ENCODE measurements around the gene MAP2.
"Not testable (repeated sequence)": the region's sequence is repeated elsewhere in the genome, so short reads cannot be mapped to it uniquely, and the experiment has no call there.

The MAP2 gene

DNA sequence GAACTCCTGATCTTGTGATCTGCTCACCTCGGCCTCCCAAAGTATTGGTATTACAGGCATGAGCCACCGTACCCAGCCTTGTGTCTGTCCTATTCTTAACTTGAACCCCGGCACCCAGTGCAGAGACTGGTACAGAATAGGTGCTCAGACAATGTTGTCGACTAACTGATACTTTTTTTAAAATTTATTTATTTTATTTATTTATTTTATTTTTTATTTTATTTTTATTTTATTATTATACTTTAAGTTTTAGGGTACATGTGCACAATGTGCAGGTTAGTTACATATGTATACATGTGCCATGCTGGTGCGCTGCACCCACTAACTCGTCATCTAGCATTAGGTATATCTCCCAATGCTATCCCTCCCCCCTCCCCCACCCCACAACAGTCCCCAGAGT lies 174.4 kb downstream of the MAP2 start:
- DNase-seq = not testable (repeated sequence)

DNA sequence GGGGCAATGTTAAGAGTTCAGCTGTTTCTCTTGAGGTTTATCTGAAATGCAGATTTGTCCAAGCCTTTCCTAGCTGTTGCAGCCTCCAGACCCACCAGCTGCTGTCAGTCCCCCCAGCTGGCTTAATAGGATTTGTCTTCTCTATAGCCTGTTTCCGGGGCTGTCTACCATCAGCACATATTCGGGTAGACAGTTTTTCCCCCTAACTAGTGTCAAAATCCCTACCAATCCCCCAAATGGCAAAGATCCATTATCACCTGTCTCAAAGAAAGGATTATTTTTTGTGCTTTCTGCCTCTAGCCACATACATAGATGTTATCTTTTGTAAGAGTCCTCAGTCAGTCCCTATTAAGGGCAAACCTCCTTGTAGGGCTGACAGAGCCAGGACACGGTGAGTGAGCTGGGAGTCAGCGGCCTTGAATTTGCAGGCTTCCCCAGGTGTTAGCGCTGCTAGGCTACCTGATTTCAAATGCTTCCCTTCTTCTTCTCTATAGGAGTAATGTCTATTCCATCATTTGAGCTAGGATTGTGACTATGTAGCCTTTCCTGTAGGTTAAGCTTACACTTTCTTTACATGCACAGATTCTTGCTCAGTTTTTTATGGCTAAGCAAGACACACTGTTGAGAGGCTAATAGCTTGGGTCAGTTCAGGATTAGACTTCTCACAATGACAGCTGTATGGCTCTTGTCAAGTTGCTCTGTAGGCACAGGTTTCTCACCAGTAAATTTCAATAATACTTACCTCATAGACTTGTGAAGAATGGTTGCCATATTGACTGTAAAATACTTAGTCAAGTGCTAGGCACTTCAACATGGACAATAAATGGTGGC lies 176.7 kb downstream of the MAP2 start:
- DNase-seq = no peak

DNA sequence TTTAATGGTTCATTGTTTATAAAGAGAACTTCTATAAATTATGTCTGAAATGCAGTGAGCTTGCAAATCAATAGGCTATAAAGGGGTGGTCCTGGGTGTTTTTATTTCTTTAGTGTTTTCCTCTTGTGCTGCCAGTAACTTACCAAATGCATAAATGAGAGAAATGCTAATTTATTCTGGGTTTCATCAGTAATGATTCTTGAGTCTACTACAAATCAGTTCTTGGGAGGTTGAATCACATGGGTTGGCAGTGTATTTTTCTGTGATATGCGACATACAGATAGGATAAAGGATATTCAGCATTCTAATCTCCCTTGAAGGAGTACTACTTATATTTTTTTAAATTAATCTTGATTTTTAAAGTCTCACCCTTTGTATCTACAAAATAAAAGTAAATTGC lies 177.7 kb downstream of the MAP2 start:
- DNase-seq = no peak

DNA sequence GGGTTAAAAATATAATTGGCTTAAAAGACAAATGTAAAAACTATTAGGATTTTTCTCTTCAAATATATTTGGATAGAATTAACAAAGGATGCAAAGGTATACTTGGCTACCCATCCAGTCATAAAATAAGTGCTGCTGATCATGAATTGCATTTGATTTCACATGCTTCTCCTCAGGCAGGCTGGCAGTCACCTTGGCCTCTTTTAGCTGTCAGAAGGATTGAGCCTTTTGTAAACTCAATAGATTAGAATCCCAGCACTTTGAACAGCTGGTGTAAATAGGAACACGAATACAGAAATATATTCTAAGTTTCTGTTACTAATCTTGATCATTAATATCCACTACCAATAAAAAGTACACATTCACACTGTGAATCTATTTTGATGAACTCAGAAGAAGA lies 178.4 kb downstream of the MAP2 start:
- DNase-seq = no peak

DNA sequence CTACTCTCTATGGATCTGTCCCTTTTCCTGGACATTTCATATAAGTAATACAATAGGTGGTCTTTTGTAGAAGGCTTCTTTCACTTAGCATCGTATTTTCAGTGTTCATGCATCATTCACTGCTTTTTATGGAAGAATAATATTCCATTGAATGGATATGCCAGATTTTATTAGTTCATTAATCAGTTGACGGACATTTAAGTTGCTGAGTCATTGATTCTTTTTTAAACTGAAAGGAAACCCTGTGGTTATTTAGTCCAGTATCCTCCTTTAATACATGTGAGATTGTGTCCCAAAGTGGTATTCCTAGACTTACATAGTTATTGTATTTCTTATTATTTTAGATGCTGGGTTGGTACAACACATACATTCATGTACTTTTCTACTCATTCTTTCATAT lies 185.7 kb downstream of the MAP2 start:
- DNase-seq = no peak

DNA sequence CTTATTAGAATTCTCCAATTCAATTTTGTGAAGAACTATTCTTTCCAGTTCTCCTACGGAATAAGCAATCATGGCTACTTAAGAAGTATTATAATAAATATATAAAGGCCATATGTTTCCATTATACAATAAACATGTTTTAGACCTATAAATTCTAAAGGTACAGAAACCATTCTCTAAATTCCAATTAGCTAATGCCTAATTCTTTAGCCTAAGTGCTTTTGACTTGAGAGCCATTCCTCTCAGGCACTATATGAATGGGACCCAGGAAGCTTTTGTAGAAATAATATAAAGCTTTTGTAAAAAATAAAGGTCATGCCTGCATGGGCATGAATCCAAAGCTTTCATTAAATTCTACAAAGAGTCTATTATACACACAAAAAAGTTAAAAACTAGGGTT lies 186.8 kb downstream of the MAP2 start:
- no peak for DNase-seq

DNA sequence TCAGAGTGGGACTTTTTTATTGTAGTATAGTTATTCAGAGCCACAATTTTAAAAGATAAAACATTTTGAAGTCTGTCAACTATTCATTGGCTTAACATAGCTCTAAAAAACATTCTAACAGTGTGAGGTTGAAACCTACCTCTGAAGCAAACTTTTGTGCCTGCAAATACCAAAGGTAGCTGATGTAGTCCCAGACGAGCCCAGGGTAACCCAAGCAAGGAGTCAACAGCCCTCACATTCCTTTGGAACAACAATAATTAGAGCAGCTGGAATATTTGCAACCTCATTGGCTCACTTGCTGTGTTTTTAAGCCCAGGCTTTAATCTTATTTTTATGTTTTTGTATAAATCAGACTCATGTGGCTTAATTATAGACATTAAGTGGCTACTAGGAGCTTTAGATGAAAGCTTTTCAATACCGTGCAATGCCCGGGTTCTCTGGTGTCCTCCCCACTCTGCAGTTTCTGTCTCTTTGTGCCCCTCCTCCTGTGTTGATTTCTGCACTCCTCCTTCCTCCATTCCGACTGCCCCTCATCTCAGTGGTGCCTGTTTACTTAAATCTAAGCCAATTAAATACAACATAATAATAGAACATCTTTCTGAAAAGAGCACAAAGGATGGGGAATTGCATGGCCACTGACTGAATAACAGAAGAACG lies 189.9 kb downstream of the MAP2 start:
- DNase-seq = no peak

DNA sequence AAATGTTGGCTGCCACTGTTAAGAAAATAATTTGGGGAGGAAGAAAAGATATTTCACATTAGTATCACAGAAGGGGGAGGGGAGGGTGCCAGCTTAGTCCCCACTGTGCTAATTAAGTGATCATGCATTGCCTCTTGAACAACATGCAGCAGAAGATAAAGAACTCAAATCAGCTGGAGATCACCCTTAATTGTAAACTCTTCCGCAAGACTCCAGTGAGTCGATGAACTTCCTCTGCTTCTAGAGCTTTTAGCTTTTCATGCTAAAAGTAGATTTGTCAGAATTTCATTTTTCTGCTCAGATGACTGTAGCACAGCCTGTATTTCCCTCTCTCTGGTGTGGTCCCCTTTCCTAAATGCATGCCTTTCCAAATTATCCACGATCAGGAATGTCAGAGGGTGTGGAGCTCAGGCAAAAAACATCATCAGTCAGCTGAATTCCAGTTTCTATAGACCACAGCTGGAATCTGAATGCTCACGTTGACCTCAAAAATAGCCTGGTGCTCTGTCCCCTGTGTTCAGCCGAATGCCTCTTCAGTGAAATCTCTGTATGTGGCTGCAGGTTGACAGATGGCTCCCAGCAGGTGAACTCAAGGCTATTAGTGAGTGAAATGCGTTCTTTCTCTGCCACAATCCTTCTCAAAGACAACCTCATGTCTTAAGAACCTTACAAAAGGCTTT lies 191.0 kb downstream of the MAP2 start:
- no peak for DNase-seq

DNA sequence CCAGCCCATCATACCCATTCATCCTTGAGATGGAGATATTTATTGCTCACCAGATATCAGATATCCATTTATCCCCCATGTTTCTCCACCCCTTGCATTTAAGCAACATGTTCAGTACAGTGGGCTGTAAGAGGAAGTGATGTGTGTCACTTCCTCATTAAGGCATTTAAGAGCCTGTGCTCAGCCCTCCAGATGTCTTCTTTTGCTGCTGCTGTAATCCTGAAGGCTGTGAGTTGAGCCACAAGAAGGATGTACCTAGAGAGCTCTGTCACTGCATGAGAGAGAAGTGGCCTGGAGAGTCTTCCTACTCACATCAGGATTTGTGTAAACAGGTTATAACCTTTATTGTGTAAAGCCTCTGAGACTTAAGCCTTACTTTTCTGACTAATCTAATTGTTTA lies 195.9 kb downstream of the MAP2 start:
- DNase-seq = no peak

DNA sequence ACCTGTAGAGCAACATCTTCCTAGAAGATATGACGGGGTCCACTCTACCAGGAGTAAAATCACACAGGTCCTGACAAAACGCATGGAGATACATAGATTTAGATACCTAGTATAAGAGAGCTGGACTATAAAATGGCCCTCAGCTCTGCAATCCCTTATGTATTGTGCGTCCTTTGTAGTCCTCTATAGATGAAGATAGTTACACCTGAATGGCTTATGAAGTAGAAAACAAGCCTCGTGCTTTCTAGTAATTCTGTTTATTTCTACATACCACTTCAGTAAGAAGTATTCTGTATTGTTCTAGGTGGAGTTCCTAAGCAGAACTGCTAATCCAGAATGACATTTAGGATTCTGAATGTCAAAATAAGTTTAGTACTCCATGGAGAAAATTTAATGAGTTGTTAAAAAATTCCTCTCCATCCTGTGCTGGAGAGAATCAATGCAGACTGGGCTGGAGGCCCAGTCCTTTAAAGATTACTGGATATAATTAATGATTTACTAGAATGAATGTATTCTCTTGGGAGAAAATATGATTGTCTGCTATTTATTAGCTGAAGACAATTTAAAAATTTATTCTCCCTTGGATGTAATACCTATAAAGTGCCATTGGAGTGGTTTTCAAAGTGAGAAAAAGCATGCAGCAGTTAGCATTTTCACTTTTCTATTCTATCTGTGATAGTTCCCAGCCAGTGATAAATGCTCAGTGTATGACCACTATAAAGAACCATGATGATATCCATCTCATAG lies 200.5 kb downstream of the MAP2 start:
- no peak for DNase-seq

DNA sequence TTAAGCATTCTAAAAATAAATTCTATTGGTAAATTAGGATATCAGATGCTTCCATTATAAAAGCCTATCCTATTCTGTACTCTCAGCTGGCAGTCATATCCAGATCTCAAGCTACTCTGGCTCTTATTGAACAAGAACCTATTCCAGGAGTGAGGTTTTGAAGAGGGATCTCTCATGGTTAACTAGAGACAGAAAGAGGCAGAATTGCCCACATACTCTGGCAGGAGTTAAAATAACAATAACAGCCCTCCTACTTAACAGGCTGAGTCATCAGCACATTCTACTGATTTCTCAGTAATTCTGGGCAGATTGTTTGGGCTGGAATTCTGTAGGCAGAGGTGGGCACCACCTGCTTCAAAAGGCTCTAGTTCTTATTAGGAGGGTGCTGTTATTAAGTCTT lies 205.8 kb downstream of the MAP2 start:
- DNase-seq = no peak

DNA sequence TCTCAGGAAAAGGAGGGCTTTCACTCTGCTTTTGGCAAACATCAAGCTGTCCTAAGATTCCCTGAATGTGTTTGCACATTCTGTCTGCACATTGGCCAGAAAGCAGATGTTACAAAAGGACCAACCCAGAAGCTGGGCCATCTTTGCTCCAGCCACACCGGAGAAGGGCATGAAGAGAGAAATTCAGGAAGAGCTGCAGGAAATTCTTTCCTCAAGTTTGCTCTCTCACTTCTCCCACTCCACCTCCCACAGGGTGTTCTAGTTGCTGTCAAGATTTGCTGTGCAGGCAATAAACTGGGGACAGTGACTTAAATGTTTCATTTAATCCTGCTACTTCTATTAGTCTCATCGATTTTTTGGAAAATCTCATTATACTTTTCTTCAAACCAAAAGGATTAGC lies 210.1 kb downstream of the MAP2 start:
- DNase-seq = no peak

DNA sequence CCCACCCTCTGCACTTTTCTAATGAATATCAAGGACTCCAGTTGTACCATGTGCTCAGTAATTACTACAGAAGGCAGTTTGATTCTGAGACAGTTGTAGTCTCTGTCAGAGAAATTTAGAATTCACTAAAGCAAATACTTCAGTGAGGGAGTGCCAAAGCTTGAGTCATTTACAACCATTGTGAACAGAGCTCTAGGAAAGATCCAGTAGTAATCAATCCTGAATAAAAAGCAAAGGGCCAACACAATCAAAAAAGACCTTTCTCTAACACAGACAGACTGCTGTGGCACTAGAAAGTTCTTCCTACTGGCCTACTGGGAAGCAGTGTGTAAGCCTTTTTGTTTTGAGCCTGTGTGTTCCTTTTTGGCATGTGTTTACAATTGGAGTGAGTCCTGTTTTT lies 212.2 kb downstream of the MAP2 start:
- no peak for DNase-seq

DNA sequence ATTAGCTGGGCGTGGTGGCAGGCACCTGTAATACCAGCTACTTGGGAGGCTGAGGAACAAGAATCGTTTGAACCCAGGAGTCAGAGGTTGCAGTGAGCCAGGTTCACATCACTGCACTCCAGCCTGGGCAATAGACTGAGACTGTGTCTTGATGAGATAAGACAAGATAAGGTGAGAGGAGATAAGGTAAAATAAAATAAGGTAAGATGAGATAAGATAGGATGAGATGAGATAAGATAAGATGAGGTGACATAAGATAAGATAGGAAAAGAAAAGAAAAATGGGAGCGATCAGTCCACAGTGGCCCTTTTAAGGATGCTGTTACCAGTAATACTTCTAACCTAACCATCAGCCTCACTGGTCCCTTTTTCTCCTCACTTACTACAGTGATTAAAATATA lies 213.4 kb downstream of the MAP2 start:
- DNase-seq = no peak

DNA sequence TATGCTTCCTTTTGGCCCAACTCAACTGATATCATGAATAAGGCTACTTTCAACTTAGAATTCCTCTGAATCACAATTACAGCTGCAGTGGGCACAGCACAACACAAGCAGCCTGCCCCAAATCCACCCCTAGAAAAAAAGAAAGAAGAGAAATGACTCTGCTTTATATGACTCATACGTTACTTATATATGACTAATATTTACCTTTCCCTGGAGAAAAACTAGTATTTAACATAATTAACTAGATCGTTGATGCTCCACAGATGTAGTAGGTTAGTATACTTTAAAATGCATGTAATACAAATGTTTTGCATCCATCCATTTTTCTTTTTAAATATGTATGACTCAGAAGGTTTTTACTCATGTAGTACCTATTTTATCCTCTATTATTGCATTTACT lies 214.5 kb downstream of the MAP2 start:
- no peak for DNase-seq

DNA sequence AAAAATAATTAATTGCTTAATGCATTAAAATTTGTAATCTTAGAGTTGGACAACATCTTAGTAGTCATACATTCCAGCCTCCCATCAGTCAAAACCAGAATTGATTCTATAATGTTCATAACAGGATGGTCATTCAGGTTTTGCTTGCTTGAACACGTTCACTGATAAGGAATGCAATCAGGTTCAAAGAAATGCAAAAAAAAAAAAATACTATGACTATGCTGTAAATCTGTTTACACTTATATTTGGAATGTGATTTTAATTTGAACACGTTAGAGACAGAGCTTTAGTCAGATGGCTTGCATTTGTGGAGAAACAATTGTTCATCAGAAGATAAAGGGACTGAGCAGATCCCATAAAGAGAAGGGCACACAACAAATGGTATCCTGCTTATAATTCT lies 216.5 kb downstream of the MAP2 start:
- DNase-seq = no peak

DNA sequence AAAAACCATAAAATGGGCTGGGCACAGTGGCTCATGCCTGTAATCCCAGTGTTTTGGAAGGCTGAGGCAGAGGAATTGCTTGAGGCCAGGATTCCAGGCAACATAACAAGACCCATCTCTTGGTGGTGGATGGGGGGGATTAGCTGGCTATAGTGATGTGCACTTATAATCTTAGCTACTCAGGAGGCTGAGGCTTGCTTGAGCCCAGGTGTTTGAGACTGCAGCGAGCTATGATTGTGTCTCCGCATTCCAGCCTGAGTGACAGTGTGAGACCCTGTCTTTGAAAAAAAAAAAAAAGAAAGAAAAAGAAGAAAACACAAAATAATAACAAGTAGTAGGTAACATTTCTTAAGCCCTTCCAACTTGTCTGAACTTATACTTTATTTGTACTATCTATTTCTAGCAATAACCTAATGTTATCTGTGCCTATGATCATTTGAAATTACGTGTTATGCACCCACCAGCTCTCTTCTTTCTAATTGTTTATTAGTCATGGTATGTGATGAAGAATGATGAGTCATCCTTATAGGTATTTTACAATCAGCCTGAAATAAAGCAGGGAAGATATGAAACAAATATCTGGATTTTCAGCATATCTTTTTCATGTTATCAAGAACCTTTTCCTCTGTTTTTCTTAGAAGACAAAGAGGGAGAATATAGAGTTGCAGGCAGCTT lies 218.4 kb downstream of the MAP2 start:
- DNase-seq = no peak

DNA sequence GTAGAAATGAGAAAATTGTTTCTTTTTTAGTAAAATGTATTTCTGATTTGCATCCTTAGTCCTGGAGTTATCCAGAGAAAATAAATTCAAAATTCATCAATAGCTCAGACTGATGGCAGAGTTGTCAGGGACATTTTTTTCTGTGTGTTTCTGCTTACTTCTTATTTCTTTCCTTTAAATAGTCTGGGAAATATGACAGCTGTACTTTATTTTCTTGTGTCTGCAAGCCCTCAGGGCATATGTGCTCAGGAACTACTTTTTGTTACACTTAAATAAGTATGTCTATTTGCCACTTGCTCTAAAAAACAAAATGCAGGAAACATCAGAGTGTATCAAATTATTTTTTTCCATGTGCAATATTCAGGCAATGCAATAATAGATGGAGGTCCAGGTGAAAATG lies 221.0 kb downstream of the MAP2 start:
- DNase-seq = no peak

DNA sequence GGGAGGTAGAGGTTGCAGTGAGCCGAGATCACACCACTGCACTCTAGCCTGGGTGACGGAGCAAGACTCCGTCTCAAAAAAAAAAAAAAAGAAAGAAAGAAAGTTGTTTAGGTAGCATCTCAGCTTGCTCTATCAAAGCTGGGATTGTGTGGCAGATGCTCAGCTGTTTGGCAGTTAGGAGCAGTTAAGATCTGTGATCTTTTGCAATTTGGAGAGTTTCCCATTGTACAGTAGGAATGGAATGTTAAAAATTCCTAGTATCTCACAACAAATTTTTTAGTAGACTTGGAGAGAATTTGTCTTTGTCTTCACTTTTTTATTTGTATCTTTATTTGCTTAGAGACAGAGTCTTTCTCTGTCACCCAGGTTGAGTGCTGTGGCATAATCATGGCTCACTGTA lies 224.9 kb downstream of the MAP2 start:
- DNase-seq = no peak

DNA sequence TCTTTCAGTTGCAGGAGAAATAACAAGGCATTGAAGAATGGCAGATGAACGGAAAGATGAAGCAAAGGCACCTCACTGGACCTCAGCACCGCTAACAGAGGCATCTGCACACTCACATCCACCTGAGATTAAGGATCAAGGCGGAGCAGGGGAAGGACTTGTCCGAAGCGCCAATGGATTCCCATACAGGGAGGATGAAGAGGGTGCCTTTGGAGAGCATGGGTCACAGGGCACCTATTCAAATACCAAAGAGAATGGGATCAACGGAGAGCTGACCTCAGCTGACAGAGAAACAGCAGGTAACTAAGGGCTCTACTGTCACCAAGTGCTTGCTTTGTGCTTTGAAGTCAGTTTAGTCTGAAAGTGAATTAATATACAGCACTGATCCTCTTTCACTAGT lies 229.3 kb downstream of the MAP2 start:
- DNase-seq = no peak

DNA sequence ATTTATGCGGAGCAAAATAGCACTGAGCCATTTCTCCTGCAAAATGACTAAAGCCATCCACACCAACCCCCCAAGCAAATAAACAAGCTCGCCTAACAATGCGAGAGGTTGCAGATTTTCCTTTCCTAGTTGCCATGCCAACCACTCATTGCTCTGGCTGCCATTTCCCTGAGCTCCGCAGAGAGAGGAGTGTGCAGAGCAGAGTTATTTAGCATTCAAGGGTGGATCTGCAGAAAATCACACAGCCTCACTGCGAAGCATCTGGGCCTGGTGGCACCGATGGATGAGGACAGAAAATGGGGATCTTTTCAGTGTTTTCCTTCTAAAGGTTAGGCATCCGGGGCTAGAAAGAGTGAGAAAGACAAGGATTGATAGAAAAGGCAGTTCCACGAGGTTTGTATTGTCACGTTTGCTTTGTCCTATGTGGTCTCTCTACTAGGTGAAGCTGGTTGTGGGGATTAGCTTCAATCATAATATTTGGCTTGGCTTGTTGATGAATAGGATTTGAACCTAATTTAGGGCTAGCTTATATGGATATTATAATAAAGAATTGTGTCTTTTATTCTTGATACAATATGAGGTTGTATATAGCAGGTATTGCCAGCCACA lies 237.5 kb downstream of the MAP2 start:
- DNase-seq = no peak

DNA sequence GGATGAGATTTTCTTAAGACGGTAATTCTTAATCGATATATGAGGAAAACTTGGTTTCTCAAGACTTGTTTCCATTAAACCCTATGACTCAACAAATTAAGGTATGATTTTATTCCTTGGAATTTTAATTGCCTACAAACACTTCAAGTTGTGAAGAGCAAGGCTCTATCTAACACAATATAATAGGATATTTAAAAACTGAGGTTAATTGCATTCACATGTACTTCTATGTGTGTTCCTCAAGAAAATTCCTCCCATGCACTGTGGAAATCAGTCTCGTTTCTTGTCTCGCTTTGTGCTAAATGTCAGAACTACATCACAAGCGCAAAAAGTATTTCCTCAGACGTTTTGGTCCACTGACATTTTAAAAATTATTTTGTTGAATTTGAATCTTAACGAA lies 238.2 kb downstream of the MAP2 start:
- DNase-seq = no peak

DNA sequence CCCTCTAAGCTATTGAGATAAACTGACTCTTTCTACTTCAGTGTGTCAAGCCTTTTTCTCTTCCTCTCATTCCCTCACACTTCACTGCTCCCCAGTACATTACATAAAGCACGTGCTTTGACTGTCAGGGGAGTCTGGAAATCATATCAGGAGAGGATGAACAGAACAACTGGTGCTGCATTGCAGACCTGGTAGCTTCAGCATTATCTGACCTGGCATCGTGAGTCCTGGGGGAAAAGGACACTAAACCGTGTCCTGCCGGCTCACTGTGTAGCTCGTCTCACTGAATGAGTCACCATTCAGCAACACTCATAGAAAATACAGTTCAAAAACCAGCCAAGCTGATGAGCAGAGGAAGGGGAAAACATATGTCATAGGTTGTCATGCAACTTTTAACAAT lies 239.3 kb downstream of the MAP2 start:
- DNase-seq = no peak
